Gastrocnemius medialis (tissue), 4 donors: Measurements from ENCODE around the gene DUSP2. TPM values are rescaled to one million over a fixed set of nuclear protein-coding genes. Genes with fewer than 3 reads are reported as not detected.

Experiments used
- ATAC-seq, 2 donors: fragments of 150-250 bp; one replicate each; pipeline ENCODE4 v1.9.1; 2016
- DNase-seq, 2 donors: peaks; one replicate each; pipeline ENCODE4 v3.0.0-alpha.2; 2019
- H3K27ac ChIP-seq, 4 donors: fragments of 200-600 bp; sonication (generic); 1 replicate in 1 of 4; 2 replicates in 3 of 4; pipeline ENCODE4 v1.5.1; 2016 to 2018; ENCODE audit warnings: mild to moderate bottlenecking in 2 of 4, moderate library complexity in 1 of 4
- H3K27me3 ChIP-seq, 3 donors: fragments of 200-600 bp; sonication (generic) in 2 of 3; 1 replicate in 1 of 3; 2 replicates in 2 of 3; pipeline versions ENCODE4 v1.5.1 to v1.6.0; 2016 to 2019; ENCODE audit warnings: mild to moderate bottlenecking in 1 of 3, moderate library complexity in 1 of 3
- H3K36me3 ChIP-seq, 2 donors: fragments of 200-600 bp; sonication (generic) in 1 of 2; one replicate each; pipeline ENCODE4 v1.5.1; 2017 to 2018
- H3K4me1 ChIP-seq, 2 donors: fragments of 200-600 bp; sonication (generic) in 1 of 2; one replicate each; pipeline ENCODE4 v1.5.1; 2016 to 2017; ENCODE audit warnings: mild to moderate bottlenecking in 2 of 2
- H3K4me3 ChIP-seq, 4 donors: fragments of 200-600 bp; sonication (generic) in 3 of 4; 1 replicate in 1 of 4; 2 replicates in 3 of 4; pipeline ENCODE4 v1.5.1; 2016 to 2019; ENCODE audit warnings: mild to moderate bottlenecking in 2 of 4
- H3K9me3 ChIP-seq, 3 donors: fragments of 200-600 bp; sonication (generic) in 2 of 3; 1 replicate in 1 of 3; 2 replicates in 2 of 3; pipeline ENCODE4 v1.5.1; 2016 to 2019
- CTCF ChIP-seq, 5 experiments: fragments of 450-650 bp in 3 of 5; fragments of 200-600 bp in 2 of 5; sonication (generic) in 2 of 5; IDR thresholded peaks in 4 of 5; conservative IDR thresholded peaks in 1 of 5; 1 replicate in 4 of 5; 2 replicates in 1 of 5; pipeline ENCODE4 v1.5.1; 2016 to 2019; ENCODE audit warnings: antibody characterized with exemption in 5 of 5, mild to moderate bottlenecking in 3 of 5, moderate library complexity in 3 of 5
- POLR2A ChIP-seq, 2 donors: fragments of 450-650 bp; IDR thresholded peaks; one replicate each; pipeline ENCODE4 v1.6.1; 2017; ENCODE audit warnings: antibody characterized with exemption in 2 of 2, mild to moderate bottlenecking in 2 of 2, moderate library complexity in 2 of 2
- in situ Hi-C, 4 donors: fragments of 200-750 bp; cut with MboI; loops; one replicate each; pipeline versions ENCODE4 v1.15.0 to v1.8.0; 2017; ENCODE audit warnings: low sequenced_read_pairs in 4 of 4
- intact Hi-C: fragments of 100-400 bp; cut with DNase I; formaldehyde crosslinking; loops from one replicate; pipeline ENCODE4 v1.15.1; 2023; ENCODE audit warnings: low total_unique reads
- total RNA-seq, 4 donors: library from RNA; depleted of rRNA; stranded (reverse); fragments of >200 nt; gene quantifications; one replicate each; pipeline versions ENCODE4 v1.1.0 to v1.2.3, GENCODE V29; 2016

DUSP2 gene
- total RNA-seq, 4 donors from 2014 or later = 1.6 to 4.0 (median 2.9) TPM

GRCh38 chr2:96120091-96120720 lies 25.0 kb downstream of the DUSP2 start:
- peaks cover 4 to 5% of the 10 kb centered on the region in 2 donors for H3K4me1 ChIP-seq
- no peak overlapping the region for H3K27ac ChIP-seq
- no peak overlapping the region for H3K4me3 ChIP-seq
- peaks cover 11 to 14% (median 12%) of the 10 kb centered on the region in 3 donors for H3K27me3 ChIP-seq
- TF ChIP-seq CTCF (IDR thresholded peaks at IDR 0.05 in 4 of 5, conservative IDR thresholded peaks at IDR 0.05 in 1 of 5) (no peak), POLR2A (IDR thresholded peaks at IDR 0.05) (no peak)
- ATAC-seq (no peak), DNase-seq (no peak)
- H3K9me3 ChIP-seq = no peaks in the 10 kb centered on the region
- in situ Hi-C loops (loop anchor here in 2 of 4 donors (25.0 kb wide), 1 partner anchor 108 kb away; no protein-coding TSS in a partner anchor), intact Hi-C loops (no loop called here)
- H3K36me3 ChIP-seq = no peaks in the 10 kb centered on the region

- intact Hi-C loops (loop anchor here (5.0 kb wide), 1 partner anchor 112 kb away; no protein-coding TSS in a partner anchor), in situ Hi-C loops (loop anchor here in 2 of 4 donors (25.0 kb wide), 1 partner anchor 107 kb away; no protein-coding TSS in a partner anchor)
- Histone ChIP-seq H3K4me3 (no peak overlapping the region), H3K36me3 (no peaks in the 10 kb centered on the region), H3K27ac (no peak overlapping the region), H3K9me3 (no peaks in the 10 kb centered on the region), H3K4me1 (peaks cover 4 to 5% of the 10 kb centered on the region in 2 donors), H3K27me3 (peaks cover 12 to 20% (median 18%) of the 10 kb centered on the region in 3 donors)
- DNase-seq (no peak), ATAC-seq (no peak)
- TF ChIP-seq CTCF (IDR thresholded peaks at IDR 0.05 in 4 of 5, conservative IDR thresholded peaks at IDR 0.05 in 1 of 5) = no peak
- no peak for TF ChIP-seq POLR2A (IDR thresholded peaks at IDR 0.05)
These were observed 25.9 kb downstream of the DUSP2 start for GRCh38 chr2:96119389-96119751.

- Histone ChIP-seq H3K4me3 (no peak overlapping the region), H3K36me3 (no peaks in the 10 kb centered on the region), H3K9me3 (no peaks in the 10 kb centered on the region), H3K27ac (no peak overlapping the region), H3K4me1 (peaks cover 4 to 5% of the 10 kb centered on the region in 2 donors), H3K27me3 (peaks cover 12 to 20% (median 18%) of the 10 kb centered on the region in 3 donors)
- no peak for DNase-seq
- in situ Hi-C loops = loop anchor here in 2 of 4 donors (25.0 kb wide), 1 partner anchor 107 kb away; no protein-coding TSS in a partner anchor
- ATAC-seq = no peak
- TF ChIP-seq CTCF (IDR thresholded peaks at IDR 0.05 in 4 of 5, conservative IDR thresholded peaks at IDR 0.05 in 1 of 5) (no peak), POLR2A (IDR thresholded peaks at IDR 0.05) (no peak)
- intact Hi-C loops = loop anchor here (5.0 kb wide), 1 partner anchor 112 kb away; no protein-coding TSS in a partner anchor
These were observed 26.4 kb downstream of the DUSP2 start for GRCh38 chr2:96118698-96119388.

GRCh38 chr2:96117701-96118588 lies 27.3 kb downstream of the DUSP2 start:
- no peak for TF ChIP-seq POLR2A (IDR thresholded peaks at IDR 0.05)
- no peak for TF ChIP-seq CTCF (IDR thresholded peaks at IDR 0.05 in 4 of 5, conservative IDR thresholded peaks at IDR 0.05 in 1 of 5)
- DNase-seq (no peak), ATAC-seq (no peak)
- H3K4me1 ChIP-seq = peaks cover 4 to 5% of the 10 kb centered on the region in 2 donors
- intact Hi-C loops (loop anchor here (2.0 to 5.0 kb wide), 2 partner anchors 111 to 125 kb away; no protein-coding TSS in a partner anchor), in situ Hi-C loops (loop anchor here in 2 of 4 donors (25.0 kb wide), 1 partner anchor 106 kb away; no protein-coding TSS in a partner anchor)
- peaks cover 12 to 20% (median 18%) of the 10 kb centered on the region in 3 donors for H3K27me3 ChIP-seq
- H3K36me3 ChIP-seq = no peaks in the 10 kb centered on the region
- no peak overlapping the region for H3K27ac ChIP-seq
- no peaks in the 10 kb centered on the region for H3K9me3 ChIP-seq
- no peak overlapping the region for H3K4me3 ChIP-seq
